Suprapubic skin (tissue), 3 donors: ENCODE measurements around the gene THSD7B.

Experiments
- CTCF ChIP-seq, 2 donors: fragments of 200-600 bp in 1 of 2; fragments of 450-650 bp in 1 of 2; sonication (generic) in 1 of 2; IDR thresholded peaks; one replicate each; pipeline ENCODE4 v1.5.1; 2016 to 2019; ENCODE audit warnings: antibody characterized with exemption in 2 of 2, mild to moderate bottlenecking in 1 of 2, moderate library complexity in 1 of 2
- EP300 ChIP-seq: sonication (generic); formaldehyde crosslinking; IDR thresholded peaks from one replicate; pipeline ENCODE4 v1.6.1; 2017; ENCODE audit warnings: antibody characterized with exemption
- POLR2A ChIP-seq, 2 donors: fragments of 450-650 bp; IDR thresholded peaks; one replicate each; pipeline ENCODE4 v1.6.1; 2017; ENCODE audit warnings: antibody characterized with exemption in 2 of 2, mild to moderate bottlenecking in 2 of 2, moderate library complexity in 2 of 2

DNA sequence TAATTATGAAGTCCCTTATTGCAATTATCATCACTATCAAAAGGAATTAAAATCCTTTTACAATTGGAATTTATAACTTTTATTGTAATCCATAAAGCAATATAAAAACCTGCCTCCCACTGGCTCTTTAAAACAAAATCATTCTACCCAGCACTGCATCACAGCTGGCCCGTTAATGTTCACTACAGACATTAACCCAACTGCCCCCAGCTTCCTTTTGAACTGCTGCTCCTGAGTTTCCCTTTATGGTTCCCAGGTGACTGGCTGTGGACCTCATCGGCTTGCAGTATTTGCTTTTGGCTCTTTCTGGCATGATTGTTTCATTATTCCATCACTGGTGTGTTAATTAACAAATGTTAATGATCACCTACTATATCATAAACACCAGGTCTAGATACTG is 535.6 kb downstream of the THSD7B start:
- TF ChIP-seq EP300 (no peak), CTCF (IDR thresholded peaks at IDR 0.05) (no peak), POLR2A (IDR thresholded peaks at IDR 0.05) (no peak)
